PC-3 (cell line): ENCODE results near the gene ARF3. TPM values are rescaled to one million over a fixed set of nuclear protein-coding genes. Genes with fewer than 3 reads are reported as not detected.
A peak's percentile ranks its signal among the peaks of the same experiment; 100 is the strongest.

Experiments
- ATAC-seq: fragments of 200-7000 bp; cut with Tn5 transposase; 2 replicates; pipeline ENCODE4 v1.9.1; 2020; ENCODE audit warnings: mild to moderate bottlenecking, moderate library complexity
- BruUV-seq: library from RNA; stranded (reverse); fragments of 400-500 nt; replicated peaks from 2 replicates; lab custom pipeline; 2021; lab: Mats Ljungman, UMichigan
- CTCF ChIA-PET: fragments of 300-600 bp; sonication (Branson Sonifier 250); formaldehyde crosslinking; loops from one replicate; lab custom pipeline; 2022; ENCODE audit warnings: antibody characterized with exemption; lab: Charles Lee
- POLR2A ChIA-PET: fragments of 300-600 bp; sonication (Branson Sonifier 250); formaldehyde crosslinking; loops from one replicate; lab custom pipeline; 2022; ENCODE audit warnings: antibody characterized with exemption; ENCODE audit not compliant: unreplicated experiment; lab: Charles Lee
- DNase-seq: peaks from one replicate; pipeline ENCODE4 v3.0.0-alpha.2; 2015
- H2AFZ ChIP-seq: fragments of 300-600 bp; sonication (generic); 2 replicates; pipeline ENCODE4 v1.6.0; 2016; ENCODE audit warnings: antibody characterized with exemption, low read length
- H3F3A ChIP-seq: fragments of 300-600 bp; sonication (generic); one replicate; pipeline ENCODE4 v1.6.0; 2017; ENCODE audit warnings: antibody characterized with exemption, low read length, control low read depth, mild to moderate bottlenecking; ENCODE audit not compliant: unreplicated experiment
- H3K27ac ChIP-seq: fragments of 300-600 bp; sonication (generic); 2 replicates; pipeline ENCODE4 v1.5.1; 2016; ENCODE audit warnings: mild to moderate bottlenecking, low read length
- H3K27me3 ChIP-seq: fragments of 300-600 bp; sonication (generic); 2 replicates; pipeline ENCODE4 v1.6.1; 2016; ENCODE audit warnings: low read length, mixed read lengths
- H3K36me3 ChIP-seq: fragments of 300-600 bp; sonication (generic); 2 replicates; pipeline ENCODE4 v1.6.1; 2016; ENCODE audit warnings: low read depth, mixed run types, low read length, mixed read lengths
- H3K4me1 ChIP-seq: fragments of 300-600 bp; sonication (generic); 2 replicates; pipeline ENCODE4 v1.5.1; 2016; ENCODE audit warnings: low read length; ENCODE audit not compliant: insufficient read depth
- H3K4me2 ChIP-seq: fragments of 300-600 bp; sonication (generic); 2 replicates; pipeline ENCODE4 v1.6.0; 2016; ENCODE audit warnings: low read length
- H3K4me3 ChIP-seq: fragments of 300-600 bp; sonication (generic); 2 replicates; pipeline ENCODE4 v1.5.1; 2016; ENCODE audit warnings: mild to moderate bottlenecking, low read length, mixed read lengths
- H3K79me2 ChIP-seq: fragments of 300-600 bp; sonication (generic); 2 replicates; pipeline ENCODE4 v1.6.1; 2017; ENCODE audit warnings: low read length, mixed read lengths
- H3K9ac ChIP-seq: fragments of 300-600 bp; sonication (generic); 2 replicates; pipeline ENCODE4 v1.6.0; 2016; ENCODE audit warnings: mild to moderate bottlenecking, low read length
- H3K9me2 ChIP-seq: fragments of 300-600 bp; sonication (generic); replicated peaks from 2 replicates; pipeline ENCODE4 v1.6.1; 2016; ENCODE audit warnings: mixed run types, low read length, mixed read lengths
- H3K9me3 ChIP-seq: fragments of 300-600 bp; sonication (generic); 2 replicates; pipeline ENCODE4 v1.6.1; 2016; ENCODE audit warnings: low read length, mixed read lengths
- H4K20me1 ChIP-seq: fragments of 300-600 bp; sonication (generic); 2 replicates; pipeline ENCODE4 v1.6.1; 2016; ENCODE audit warnings: low read length, mixed read lengths
- EZH2 ChIP-seq: fragments of 300-600 bp; sonication (generic); IDR thresholded peaks from one replicate; pipeline ENCODE4 v1.6.1; 2017; ENCODE audit warnings: antibody characterized with exemption, mild to moderate bottlenecking, low read length; ENCODE audit not compliant: unreplicated experiment
- EZH2phosphoT487 ChIP-seq: fragments of 300-600 bp; sonication (generic); IDR thresholded peaks from 2 replicates; pipeline ENCODE4 v1.6.1; 2018; ENCODE audit warnings: mild to moderate bottlenecking, antibody characterized with exemption, low read length, borderline replicate concordance
- intact Hi-C: fragments of 100-400 bp; cut with micrococcal nuclease; formaldehyde crosslinking; loops from 2 replicates; pipeline ENCODE4 v1.9.0; 2023
- total RNA-seq: library from RNA; depleted of rRNA; stranded (reverse); fragments of >200 nt; gene quantifications from 2 replicates; pipeline ENCODE4 v1.2.3, GENCODE V29; 2014
- TF ChIP-seq, protein P1 (sequence below): fragments of 300-600 bp; sonication (generic); conservative IDR thresholded peaks from 2 replicates; pipeline ENCODE4 v1.5.1; 2017; ENCODE audit warnings: antibody characterized with exemption, low read depth, mild to moderate bottlenecking, low read length

ARF3 gene
- total RNA-seq, 1 experiment from 2014 or later, result 85.5 TPM

GRCh38 chr12:48972213-48972951 is 15.1 kb upstream of the ARF3 start:
- no peaks in the 10 kb centered on the region for H3K79me2 ChIP-seq
- H4K20me1 ChIP-seq, result no peaks in the 10 kb centered on the region
- POLR2A ChIA-PET, result no interaction called here
- H2AFZ ChIP-seq, result peak overlapping the region; percentile 83
- H3K9me2 ChIP-seq, result no peaks in the 10 kb centered on the region
- no peaks in the 10 kb centered on the region for H3K9me3 ChIP-seq
- no peak overlapping the region for H3K4me3 ChIP-seq
- ATAC-seq, result no peak
- H3K9ac ChIP-seq, result no peak overlapping the region
- H3F3A ChIP-seq, result no peaks in the 10 kb centered on the region
- H3K27me3 ChIP-seq, result peaks cover 2% of the 10 kb centered on the region; the same call in 1 of the 2 replicates
- intact Hi-C loops, result no loop called here
- H3K4me1 ChIP-seq, result 0 out of 2 replicates have a peak, but pooled peaks cover 7% of the 10 kb centered on the region
- H3K27ac ChIP-seq, result no peak overlapping the region
- DNase-seq, result no peak
- CTCF ChIA-PET, result no interaction called here
- TF ChIP-seq, protein P1, sequence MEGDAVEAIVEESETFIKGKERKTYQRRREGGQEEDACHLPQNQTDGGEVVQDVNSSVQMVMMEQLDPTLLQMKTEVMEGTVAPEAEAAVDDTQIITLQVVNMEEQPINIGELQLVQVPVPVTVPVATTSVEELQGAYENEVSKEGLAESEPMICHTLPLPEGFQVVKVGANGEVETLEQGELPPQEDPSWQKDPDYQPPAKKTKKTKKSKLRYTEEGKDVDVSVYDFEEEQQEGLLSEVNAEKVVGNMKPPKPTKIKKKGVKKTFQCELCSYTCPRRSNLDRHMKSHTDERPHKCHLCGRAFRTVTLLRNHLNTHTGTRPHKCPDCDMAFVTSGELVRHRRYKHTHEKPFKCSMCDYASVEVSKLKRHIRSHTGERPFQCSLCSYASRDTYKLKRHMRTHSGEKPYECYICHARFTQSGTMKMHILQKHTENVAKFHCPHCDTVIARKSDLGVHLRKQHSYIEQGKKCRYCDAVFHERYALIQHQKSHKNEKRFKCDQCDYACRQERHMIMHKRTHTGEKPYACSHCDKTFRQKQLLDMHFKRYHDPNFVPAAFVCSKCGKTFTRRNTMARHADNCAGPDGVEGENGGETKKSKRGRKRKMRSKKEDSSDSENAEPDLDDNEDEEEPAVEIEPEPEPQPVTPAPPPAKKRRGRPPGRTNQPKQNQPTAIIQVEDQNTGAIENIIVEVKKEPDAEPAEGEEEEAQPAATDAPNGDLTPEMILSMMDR, result no peak
- TF ChIP-seq EZH2 (no peak), EZH2phosphoT487 (no peak)
- H3K4me2 ChIP-seq, result peak overlapping the region; percentile 88
- H3K36me3 ChIP-seq, result no peaks in the 10 kb centered on the region
- no TSS peak for BruUV-seq

DNA sequence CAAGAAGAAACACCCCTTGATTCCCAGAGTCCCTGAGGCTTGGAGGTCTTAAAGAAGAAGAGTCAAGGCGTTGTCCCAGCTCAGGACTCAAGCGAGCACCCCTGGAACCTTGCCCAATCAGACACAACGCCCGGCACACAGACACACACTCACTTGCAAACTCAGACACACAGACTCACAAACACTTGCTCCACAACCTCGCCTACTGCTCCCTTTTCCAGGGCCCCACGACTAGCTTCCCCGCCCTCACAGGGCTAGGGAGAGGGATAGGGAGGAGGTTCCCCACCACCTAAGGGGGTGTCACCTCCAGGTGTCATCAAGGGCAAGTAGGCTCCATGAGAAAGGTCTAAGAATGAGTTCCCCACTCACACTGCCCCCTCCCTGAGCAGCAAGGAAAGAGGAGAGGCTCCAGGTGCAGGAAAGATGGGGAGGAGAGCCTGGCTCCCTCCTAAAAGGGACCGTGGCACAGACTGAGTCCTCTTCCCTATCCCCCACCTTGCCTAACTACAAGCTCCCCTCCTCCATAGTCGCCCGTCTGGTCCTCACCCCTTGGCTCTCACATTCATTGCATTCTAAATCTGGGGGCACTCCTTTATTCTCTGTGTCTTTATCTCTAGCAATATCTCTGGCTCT is 13.5 kb upstream of the ARF3 start:
- ChIA-PET POLR2A (no interaction called here), CTCF (no interaction called here)
- peak; percentile 31 for ATAC-seq
- no TSS peak for BruUV-seq
- Histone ChIP-seq H3K36me3 (no peaks in the 10 kb centered on the region), H3K4me3 (peak overlapping the region; percentile 70), H3F3A (no peaks in the 10 kb centered on the region), H3K9ac (peak overlapping the region; percentile 43), H2AFZ (peak overlapping the region; percentile 83), H3K27ac (no peak overlapping the region), H3K4me1 (0 out of 2 replicates have a peak, but pooled peaks cover 7% of the 10 kb centered on the region), H3K4me2 (peak overlapping the region; percentile 88), H4K20me1 (no peaks in the 10 kb centered on the region), H3K79me2 (no peaks in the 10 kb centered on the region), H3K9me2 (no peaks in the 10 kb centered on the region), H3K27me3 (no peaks in the 10 kb centered on the region), H3K9me3 (no peaks in the 10 kb centered on the region)
- DNase-seq, result no peak
- TF ChIP-seq, protein P1, result no peak
- TF ChIP-seq EZH2phosphoT487 (no peak), EZH2 (no peak)
- intact Hi-C loops, result no loop called here
